Stromal cell of bone marrow (primary cell): ENCODE results near the gene SMG5.
A peak's percentile ranks its signal among the peaks of the same experiment; 100 is the strongest.
"Not testable (repeated sequence)": the region's sequence is repeated elsewhere in the genome, so short reads cannot be mapped to it uniquely, and the experiment has no call there.

ENCODE experiments used
- DNase-seq: peaks from one replicate; pipeline ENCODE4 v3.0.0-alpha.2; 2012; ENCODE audit warnings: low read depth

The SMG5 gene

DNA sequence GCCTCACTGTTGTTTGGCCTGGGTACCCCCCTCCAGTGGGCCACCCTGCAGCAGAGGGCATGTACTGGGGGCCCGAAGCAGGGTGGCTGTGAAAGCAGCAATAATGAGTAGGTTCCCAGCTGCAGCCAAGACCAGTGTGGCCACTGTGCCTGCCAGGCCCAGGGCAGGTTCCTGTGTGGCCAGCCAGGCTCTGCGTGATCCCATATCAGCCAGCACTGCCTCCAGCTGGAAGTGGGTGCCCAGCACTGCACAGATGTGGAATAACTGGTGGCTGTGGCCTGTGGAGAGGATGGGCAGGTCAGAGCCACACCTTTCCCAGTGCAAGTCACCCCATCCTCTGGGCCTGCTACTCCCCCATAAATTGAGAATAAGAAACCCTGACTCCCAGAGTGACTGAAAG, 38.5 kb downstream of the SMG5 start:
- DNase-seq, result no peak

DNA sequence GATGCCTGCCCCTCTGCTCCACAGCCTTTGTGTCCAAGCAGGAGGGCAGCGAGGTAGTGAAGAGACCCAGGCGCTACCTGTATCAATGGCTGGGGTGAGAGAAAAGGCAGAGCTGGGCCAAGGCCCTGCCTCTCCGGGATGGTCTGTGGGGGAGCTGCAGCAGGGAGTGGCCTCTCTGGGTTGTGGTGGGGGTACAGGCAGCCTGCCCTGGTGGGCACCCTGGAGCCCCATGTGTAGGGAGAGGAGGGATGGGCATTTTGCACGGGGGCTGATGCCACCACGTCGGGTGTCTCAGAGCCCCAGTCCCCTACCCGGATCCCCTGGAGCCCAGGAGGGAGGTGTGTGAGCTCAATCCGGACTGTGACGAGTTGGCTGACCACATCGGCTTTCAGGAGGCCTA, 39.9 kb downstream of the SMG5 start:
- no peak for DNase-seq

DNA sequence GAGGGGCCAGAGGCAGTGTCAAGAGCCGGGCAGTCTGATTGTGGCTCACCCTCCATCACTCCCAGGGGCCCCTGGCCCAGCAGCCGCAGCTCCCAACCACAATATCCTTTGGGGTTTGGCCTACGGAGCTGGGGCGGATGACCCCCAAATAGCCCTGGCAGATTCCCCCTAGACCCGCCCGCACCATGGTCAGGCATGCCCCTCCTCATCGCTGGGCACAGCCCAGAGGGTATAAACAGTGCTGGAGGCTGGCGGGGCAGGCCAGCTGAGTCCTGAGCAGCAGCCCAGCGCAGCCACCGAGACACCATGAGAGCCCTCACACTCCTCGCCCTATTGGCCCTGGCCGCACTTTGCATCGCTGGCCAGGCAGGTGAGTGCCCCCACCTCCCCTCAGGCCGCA, 40.7 kb downstream of the SMG5 start, which contains the start of gene BGLAP:
Gene BGLAP, plus strand, starts transcription at position 259 of the 400 bp plus-strand sequence. Its CDS starts 48 bp downstream, at position 307.
- DNase-seq, result no peak

DNA sequence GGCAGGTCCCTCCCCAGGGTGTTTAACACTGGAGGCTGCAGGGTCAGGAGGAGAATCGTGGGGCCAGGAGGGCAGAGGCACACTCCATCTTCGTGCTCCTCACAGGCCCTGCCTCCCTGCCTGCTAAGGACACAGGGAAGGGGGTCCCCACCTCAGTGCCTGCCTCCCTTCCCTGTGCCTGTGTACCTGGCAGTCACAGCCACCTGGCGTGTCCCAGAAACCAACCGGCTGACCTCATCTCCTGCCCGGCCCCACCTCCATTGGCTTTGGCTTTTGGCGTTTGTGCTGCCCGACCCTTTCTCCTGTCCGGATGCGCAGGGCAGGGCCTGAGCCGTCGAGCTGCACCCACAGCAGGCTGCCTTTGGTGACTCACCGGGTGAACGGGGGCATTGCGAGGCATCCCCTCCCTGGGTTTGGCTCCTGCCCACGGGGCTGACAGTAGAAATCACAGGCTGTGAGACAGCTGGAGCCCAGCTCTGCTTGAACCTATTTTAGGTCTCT, 41.3 kb downstream of the SMG5 start:
- DNase-seq, result peak; percentile 36

DNA sequence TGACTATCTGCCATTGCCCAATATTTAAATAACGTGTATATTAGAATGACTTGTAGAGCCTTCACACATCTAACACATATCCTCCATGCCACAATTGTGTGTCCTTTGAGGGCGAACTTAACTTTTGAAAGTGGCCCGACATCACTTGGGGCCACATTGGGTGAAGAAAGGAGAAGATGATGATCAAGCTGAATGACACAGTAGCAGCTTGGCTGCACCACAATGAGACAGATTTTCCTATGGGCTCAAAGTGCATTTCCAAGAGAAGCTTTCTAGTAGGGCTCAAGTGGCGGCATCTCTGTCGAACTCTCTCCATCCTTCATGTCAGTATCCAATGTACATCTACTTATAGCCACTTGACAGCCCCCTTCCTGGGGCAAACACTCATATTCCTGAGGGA, 44.4 kb downstream of the SMG5 start:
- no peak for DNase-seq

DNA sequence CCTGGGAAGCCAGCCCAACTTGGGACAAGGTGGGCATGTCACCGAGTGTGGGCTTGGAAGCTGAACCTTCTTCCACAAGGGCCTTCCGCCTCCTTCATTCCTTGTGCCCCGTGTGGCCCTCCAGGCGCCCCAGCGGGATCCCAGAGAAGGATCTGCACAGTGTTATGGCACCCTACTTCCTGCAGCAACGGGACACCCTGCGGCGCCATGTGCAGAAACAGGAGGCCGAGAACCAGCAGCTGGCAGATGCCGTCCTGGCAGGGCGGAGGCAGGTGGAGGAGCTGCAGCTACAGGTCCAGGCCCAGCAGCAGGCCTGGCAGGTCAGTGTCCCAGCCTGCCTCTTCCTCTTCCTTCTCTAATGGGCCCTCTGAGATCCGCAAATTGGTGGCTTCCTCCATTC, 46.5 kb downstream of the SMG5 start:
- DNase-seq, result no peak

DNA sequence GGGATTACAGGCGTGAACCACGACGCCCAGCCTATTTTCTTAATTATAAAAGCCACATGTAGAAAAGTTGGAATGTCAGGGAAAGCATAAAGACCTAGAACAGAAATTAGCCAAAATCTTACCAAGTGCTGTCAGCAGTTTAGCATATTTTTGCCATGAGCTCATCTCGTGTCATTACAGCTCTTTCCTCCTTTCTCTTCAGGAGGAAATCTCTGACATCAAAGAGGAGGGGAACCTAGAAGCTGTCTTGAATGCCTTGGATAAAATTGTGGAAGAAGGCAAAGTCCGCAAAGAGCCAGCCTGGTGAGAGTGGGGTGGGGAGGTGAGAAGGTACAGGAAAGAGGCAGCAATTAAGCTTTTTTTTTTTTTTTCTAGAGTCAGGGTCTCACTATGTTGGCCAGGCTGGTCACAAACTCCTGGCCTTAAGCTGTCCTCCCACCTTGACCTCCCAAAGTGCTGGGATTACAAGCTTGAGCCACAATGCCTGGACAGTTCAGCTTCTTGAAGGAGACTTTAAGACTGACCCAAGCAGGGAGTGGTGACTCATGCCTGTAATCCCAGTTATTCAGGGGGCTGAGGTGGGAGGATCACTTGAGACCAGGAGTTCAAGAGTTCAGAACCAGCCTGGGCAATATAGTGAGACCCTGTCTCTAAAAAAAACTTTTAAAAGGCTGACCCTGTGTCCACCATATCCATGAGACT, 49.0 kb downstream of the SMG5 start:
- peak; percentile 48 for DNase-seq

DNA sequence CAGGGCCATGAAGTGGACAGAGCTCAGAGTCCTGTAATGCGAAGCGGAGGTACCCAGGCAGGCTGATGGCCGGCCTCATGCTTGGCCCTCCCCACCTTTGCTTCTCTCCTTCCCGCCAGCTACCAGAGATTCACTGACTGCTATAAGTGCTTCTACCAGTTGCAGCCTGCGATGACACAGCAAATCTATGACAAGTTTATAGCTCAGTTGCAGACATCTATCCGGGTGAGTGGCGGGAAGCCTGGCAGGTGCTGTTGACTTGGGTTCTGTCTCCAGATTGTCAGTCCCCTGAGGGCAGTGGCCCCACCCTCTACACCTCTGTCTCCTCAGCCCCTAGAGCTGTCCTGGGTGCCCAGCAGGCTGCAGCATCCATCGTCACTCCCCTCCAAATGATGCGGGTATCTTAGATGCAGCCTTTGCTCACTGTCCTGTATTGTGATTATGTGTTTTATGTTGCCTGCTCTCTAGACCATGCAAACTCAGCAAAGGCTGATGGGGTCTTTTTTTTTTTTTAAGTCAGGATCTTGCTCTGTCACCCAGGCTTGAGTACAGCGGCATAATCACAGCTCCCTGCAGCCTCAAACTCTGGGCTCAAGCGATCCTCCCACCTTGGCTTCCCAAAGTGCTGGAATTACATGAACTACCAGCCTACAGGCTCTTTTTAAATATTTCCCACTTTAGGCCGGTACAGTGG, 50.3 kb downstream of the SMG5 start:
- DNase-seq, result no peak

DNA sequence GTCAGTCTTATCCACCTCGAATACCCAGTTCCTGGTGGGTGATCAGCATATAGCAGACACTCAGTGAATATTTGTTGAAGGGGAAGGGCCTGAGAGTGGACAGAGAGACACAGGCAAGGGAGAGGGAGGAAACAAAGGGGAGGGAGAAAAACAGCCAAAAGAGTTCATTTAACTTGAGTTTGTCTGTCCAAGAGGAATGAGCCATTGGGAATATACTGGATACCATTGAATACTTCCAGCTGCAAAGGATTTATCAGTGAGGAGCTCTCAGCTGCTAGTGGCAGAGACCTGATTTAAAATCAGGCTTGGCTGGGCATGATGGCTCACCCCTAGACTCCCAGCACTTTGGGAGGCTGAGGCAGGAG, 52.2 kb downstream of the SMG5 start:
- DNase-seq, result no peak

DNA sequence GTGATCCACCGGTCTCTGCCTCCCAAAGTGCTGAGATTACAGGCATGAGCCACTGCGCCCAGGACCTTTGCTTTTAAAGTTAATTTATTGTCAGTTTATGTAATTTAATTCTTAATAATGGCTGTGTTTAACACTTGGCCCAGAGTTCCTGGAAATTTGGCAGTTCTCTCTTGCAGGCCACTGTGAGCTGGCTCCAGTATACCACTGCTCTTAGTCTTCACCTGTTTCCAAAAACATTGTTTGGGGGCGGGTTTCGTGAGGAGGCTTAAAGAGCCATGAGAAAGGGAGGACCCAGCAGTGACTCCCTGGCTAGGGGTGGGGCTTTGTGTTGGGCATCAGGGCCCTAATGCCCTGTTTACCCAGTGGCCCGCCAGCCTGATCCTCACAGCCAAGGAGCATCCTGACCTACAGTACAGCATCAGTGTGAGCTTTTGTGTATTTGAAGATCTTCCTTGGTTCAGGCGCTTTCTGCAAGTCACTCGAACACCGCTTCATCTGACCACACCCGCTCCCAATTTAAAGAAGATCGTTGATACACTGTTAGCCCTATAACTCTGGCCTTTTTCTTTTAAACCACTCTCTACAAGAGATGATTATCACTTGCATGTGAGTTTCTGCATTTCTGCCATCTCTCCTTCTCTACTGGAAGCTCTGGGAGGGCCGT, 52.7 kb downstream of the SMG5 start:
- DNase-seq, result no peak

DNA sequence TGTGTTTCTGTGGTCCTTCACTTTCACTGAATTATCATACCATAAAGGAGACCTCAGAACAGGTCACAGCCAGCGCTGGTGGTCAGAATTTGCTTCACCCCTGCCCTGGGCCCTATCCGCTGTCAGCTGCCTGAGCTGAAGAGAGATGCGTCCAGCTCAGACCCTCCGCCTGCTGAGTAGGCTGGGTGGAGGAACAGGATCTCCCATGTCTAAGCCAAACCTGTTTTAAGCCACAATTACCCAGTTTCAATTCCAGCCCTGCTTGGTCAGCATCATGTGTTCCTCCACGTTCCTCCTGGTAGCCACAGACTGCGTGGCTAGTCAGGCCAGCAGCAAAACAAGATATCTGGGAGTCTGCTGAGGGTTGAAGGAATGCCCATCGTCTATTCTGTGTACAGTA, 54.1 kb downstream of the SMG5 start:
- DNase-seq, result no peak

DNA sequence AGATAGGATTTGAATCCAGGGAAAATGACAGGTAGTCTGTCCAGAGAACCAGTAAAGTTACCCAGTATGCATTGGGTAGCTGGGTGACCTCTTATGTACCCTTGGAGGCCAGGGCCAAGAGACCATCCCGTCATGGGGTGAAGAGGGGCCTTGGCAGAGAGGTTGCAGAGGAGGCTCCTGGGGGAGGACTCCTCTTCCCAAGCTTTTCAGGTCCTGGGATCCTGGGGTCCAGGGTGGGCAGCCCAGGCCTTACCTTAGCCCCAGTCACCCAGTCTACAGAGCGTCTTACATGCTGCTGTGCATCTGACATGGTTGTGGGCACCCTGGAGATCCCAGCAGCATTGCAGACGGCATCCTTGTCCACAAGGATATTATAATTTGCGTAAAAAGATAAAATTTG, 55.8 kb downstream of the SMG5 start:
- no peak for DNase-seq

DNA sequence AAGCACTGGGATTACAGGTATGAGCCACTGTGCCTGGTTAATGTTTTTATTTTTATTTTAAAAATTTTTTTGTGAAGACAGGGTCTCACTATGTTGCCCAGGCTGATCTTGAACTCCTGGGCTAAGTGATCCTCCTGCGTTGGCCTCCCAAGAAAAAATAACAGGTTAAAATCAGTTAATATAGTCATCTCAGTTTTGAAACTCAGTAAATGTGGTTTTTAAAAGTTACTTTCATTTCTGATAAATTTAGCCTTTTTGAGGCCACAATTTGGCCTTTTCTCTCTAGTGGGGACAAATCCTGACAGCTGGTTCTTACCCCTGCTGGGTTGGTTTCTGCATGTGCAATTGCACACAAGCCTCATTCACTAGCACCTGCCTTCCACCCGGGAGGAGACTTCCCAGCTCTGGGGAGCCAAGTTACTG, 56.5 kb downstream of the SMG5 start:
- no peak for DNase-seq

DNA sequence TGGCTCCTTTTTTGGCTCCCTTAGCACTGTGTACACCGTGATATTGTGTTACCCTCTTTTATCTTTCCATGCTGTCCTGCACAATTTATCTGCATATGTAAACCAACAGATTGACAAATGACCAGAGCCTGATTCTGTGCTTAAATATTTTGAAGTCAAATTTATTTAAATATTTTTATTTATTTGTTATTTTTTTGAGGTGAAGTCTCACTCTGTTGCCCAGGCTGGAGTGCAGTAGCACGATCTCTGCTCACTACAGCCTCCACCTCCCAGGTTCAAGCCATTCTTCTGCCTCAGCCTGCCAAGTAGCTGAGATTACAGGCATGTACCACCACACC, 57.0 kb downstream of the SMG5 start:
- no peak for DNase-seq

DNA sequence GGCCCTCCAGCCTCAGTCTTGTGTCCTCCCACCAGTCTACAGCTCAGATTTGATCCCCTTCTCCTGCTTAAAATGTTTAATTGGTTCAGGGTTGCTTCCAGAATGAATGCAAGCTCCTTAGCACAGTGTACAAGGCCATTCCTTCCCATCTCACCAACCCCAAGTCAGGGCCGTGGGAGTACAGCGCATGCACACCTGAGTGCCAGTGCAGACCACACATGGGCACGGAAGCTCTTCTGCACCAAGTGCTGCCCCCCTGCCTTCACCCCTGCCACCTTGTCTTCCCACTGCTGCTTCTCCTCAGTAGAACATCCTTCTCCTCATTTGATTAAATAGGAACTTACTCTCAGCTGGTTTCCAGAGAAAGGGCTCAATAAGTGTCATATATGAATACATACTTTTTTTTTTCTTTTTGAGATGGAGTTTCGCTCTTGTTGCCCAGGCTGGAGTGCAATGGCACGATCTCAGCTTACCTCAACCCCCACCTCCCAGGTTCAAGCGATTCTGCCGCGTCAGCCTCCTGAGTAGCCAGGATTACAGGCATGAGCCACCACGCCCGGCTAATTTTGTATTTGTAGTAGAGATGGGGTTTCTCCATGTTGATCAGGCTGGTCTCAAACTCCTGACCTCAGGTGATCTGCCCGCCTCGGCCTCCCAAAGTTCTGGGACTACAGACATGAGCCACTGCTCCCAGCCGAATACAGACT, 60.5 kb downstream of the SMG5 start:
- no peak for DNase-seq

DNA sequence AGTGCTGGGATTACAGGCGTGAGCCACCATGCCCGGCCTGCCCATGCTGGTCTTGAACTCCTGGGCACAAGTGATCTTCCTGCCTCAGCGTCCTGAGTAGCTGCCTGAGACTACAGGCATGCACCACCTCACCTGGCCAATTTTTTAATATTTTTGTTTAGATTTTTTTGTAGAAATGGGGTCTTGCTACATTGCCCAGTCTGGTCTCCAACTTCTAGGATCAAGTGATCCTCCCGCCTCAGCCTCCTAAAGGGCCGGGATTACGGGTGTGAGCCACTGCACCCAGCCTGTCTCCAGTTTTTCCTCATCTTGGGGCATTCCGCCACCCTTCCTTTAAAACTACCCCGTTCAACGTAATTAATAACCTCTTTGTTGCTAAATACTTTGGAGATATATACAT, 62.4 kb downstream of the SMG5 start:
- DNase-seq, result no peak

DNA sequence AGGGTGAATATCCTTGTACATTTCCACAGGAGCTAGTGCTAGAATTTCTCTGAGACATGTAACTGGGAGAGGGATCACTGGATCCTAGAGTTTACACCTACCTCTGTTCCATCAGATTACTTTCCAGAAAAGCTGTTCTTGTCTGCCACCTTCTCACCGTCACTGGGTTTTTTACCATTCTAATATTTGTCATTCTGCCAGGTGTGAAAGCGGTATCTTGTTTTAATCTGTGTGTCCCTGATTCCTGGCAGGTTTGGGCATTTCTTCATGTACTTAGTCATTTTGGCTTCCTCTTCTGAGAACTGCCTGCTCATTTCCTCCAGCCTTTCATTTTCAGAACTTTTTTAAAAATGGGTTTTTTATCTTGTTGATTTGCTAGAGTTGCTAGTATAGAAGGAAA, 64.8 kb downstream of the SMG5 start:
- DNase-seq, result no peak

DNA sequence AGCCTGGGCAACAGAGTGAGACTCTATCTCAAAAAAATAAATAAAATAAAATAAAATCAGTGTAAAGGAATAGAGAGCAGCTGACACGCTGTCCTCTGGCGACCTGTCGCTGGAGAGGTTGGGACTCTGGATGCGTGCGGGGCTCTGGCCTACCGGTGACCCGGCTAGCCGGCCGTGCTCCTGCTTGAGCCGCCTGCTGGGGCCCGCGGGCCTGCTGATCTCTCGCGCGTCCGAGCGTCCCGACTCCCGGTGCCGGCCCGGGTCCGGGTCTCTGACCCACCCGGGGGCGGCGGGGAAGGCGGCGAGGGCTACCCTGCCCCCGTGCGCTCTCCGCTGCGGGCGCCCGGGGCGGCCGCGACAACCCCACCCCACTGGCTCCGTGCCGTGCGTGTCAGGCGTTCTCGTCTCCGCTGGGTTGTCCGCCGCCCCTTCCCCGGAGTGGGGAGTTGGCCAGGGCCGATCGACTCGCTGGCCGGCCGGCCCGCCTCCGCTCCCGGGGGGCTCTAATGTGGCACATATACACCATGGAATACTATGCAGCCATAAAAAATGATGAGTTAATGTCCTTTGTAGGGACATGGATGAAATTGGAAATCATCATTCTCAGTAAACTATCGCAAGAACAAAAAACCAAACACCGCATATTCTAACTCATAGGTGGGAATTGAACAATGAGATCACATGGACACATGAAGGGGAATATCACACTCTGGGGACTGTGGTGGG, 66.1 kb downstream of the SMG5 start:
- not testable (repeated sequence) for DNase-seq

DNA sequence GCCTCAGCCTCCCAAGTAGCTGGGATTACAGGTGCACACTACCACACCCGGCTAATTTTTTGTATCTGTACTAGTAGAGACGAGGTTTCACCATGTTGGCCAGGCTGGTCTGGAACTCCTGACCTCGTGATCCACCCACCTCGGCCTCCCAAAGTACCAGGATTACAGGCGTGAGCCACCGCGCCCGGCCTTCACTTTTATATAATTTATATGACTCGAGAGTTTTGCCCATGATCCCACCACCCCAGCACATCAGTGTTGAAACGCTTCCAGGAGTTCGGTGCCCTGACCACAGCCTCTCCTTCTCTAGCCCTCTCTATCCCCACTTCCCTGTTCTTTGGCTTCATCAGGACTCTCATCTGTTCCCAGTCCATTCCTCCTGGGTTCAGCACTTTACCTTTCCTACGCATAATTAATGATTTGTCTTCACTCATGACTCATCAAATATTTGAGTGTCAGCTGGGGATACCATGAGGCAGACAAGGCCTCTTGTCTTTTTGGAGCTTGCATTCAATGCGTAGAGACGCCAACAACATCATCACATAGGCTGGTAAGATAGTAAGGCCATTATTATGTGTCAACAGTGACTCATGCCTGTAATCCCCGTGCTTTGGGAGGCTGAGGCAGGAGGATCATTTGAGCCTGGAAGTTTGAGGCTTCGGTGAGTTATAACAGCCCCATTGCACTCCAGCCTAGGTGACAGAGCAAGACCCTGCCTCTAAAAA, 68.4 kb downstream of the SMG5 start:
- no peak for DNase-seq

DNA sequence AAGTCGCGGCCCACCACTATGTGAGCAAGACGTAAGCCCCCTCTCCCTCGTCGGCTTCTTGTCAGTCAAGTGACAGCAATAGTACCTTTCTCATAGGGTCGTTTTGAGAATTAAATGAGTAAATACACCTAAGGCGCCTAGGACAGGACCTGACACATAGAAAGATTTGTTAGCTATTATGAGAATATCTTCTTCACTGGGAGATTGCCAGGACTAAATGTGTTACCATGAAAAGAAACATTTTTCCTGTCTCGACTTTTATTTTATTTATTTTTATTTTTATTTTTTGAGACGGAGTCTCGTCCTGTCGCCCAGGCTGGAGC, 69.0 kb downstream of the SMG5 start:
- no peak for DNase-seq

DNA sequence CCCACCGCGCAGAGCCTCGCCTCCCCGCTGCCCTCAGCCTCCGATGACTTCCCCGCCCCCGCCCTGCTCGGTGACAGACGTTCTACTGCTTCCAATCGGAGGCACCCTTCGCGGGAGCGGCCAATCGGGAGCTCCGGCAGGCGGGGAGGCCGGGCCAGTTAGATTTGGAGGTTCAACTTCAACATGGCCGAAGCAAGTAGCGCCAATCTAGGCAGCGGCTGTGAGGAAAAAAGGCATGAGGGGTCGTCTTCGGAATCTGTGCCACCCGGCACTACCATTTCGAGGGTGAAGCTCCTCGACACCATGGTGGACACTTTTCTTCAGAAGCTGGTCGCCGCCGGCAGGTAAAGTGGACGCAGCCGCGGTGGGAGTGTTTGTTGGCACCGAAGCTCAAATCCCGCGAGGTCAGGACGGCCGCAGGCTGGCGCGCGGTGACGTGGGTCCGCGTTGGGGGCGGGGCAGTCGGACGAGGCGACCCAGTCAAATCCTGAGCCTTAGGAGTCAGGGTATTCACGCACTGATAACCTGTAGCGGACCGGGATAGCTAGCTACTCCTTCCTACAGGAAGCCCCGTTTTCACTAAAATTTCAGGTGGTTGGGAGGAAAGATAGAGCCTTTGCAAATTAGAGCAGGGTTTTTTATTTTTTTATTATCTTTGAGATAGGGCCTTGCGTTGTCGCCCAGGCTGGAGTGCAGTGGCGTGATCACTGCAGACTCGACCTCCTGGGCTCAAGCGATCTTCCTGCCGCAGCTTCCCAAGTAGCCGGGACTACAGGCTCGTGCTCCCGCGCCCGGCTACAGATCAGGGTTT, 69.6 kb downstream of the SMG5 start, which contains the start of gene PMF1:
Gene PMF1, plus strand, starts transcription at position 175 of the 811 bp plus-strand sequence. Its CDS starts 9 bp downstream, at position 184.
- peak; percentile 95 for DNase-seq
